AG20443 (cell line): Measurements from ENCODE around the gene ARHGAP20.
"Not testable (repeated sequence)": the region's sequence is repeated elsewhere in the genome, so short reads cannot be mapped to it uniquely, and the experiment has no call there.

Experiments
- DNase-seq: peaks from one replicate; pipeline ENCODE4 v3.0.0; 2012; ENCODE audit warnings: low spot score, mixed read lengths

Gene ARHGAP20

DNA sequence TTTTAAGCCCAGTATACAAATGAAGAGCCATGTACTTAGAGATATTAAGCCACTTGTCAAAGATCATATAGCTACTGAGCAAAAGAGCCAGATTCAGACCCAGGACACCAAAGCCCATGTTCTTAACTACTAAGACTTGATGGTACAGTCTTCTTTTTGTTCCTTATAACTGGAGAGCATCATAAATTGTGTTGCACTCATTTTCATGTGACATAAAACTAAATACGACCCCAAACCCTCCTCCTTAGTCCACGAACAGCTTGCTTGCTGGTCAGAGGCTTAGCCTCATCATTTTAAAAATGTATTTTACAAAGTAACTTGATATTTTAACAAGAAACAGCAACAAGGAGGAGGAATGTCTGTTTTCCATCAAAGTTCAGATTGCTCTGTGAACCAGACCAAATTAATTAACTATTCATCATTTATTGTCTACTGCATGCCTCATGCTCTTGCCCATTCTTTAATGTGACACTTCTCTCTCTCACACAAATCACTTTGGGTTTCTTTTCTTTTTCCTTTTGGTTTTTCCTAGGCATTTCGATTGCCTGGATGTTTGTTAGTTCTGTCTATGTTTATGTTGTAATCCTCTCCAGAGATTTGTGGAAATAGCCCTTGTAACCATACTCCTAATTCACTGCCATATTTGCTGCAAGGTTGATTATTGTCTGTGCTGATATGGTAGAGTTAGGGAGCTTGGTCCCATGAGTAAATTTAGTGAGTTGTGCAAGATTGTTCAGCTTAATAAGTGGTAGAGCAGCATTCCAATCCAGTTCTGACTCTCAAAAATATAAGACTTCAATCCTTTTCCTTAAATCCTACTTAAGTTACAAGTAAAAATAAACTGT, 8.4 kb upstream of the ARHGAP20 start:
- DNase-seq: no peak

GRCh38 chr11:110716361-110716760, 4.1 kb upstream of the ARHGAP20 start:
- DNase-seq: peak; percentile 33

DNA sequence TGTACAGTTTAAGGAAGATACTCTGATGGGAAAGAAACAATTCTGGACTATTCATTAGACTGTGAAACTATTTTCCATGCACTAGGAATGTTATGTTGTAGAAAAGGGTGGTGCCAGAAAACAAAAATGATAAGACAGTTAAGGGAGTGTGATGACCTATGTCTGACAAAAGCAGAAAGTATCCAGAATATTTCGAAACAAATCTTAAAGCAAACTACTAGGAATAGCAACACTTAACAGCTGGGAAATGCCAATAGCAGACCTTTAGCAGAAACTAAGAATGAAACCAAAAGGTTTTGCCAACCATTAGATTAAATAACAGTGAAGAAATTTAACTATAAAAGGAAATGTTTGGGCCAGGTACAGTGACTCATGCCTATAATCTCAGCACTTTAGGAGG, 3.3 kb upstream of the ARHGAP20 start:
- DNase-seq: peak; percentile 43

DNA sequence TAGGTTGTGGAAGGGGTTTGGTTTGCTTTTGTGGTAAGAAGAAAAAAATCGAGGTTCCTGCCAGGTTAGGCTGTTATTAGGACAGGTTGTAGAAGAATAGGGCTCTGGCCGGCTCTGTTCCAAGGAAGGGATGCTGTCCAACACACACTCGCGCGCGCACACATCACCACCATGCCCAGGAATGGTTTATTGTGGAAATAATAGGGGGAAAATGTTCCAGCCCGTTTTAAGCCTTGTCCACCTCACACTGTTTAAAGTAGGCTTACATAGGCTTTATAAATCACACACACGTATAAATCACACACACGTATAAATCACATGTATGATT, 1.2 kb upstream of the ARHGAP20 start:
- no peak for DNase-seq

- DNase-seq: peak; percentile 34
These were observed 617 bp upstream of the ARHGAP20 start for GRCh38 chr11:110712659-110713448.

DNA sequence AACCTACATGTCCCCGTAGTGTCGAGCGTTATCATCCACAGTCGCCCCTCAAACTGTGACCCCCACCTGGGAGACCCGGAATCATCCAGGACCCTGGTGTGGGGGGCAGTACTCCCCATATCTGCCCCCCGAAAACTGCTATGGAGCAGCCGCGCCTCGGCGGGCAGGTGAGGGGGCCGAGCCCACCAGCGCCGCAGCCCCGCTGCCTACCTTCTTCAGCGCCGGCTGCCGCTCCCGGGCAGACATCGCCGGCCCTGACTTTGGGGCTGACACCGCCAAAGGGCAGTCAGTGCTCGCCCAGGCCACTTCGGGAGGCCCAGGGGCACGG, 825 bp downstream of the ARHGAP20 start:
- DNase-seq: no peak

GRCh38 chr11:110710628-110711381, 1.4 kb downstream of the ARHGAP20 start:
- peak; percentile 63 for DNase-seq

GRCh38 chr11:110704210-110704864, 7.9 kb downstream of the ARHGAP20 start:
- no peak for DNase-seq

DNA sequence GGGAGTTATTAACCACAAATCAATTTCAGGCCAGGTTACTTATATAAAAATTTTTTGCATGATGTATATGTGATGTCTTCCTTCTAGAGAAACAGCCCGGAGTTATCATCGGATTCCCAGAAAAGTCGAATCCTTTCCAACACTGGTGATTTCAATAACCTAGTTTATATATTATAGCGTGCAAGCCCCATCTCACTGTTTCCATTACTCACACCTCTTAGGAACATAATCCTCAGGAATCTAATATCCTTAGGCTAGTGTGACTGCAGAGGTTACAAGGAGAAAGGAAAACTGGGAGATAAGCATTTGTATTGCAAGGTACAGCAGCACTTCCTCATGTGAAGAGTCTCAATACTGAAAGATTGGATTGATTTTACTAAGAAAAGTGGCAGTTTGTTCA, 20.3 kb downstream of the ARHGAP20 start:
- no peak for DNase-seq

DNA sequence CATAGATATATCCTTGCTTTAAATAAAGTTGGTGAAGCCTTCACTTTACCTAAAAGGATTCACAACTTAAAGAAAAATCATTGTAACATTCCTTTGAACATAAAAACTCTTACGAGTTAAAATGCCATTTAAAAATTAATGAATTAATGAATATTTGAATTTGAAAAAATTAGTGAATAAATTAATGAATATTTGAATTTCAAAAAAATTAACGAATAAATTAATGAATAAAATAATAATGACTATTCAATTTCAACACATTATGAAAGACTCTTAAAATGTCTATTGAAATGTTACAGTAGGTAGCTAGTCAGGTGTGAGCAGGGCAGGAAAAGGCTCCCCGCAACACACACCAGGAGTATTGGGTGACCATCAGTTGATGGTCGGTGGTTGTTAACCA, 22.9 kb downstream of the ARHGAP20 start:
- DNase-seq: no peak

GRCh38 chr11:110679323-110679975, 32.8 kb downstream of the ARHGAP20 start:
- no peak for DNase-seq

GRCh38 chr11:110675548-110675947, 36.7 kb downstream of the ARHGAP20 start:
- DNase-seq: no peak

- DNase-seq: no peak
These were observed 46.4 kb downstream of the ARHGAP20 start for GRCh38 chr11:110665689-110666465.

DNA sequence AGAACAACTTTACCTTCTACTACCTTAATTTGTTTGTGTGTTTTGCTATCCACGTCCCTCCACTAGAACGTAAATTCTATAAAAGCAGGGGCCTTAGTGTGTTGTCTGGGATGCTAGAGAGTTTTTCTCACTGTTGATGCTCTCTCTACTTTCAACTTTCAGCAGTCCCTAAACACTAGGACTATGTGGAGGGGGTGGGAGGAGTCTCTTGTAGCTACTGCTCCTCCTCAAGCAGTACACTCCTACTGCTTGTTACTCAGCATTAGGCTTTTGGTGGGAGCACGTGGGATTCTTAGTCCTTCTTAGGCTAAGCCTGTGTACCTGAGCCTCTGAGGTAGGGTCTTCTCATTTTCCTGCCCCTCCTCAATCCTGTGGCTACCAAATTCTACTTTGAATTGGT, 56.3 kb downstream of the ARHGAP20 start:
- DNase-seq: no peak

DNA sequence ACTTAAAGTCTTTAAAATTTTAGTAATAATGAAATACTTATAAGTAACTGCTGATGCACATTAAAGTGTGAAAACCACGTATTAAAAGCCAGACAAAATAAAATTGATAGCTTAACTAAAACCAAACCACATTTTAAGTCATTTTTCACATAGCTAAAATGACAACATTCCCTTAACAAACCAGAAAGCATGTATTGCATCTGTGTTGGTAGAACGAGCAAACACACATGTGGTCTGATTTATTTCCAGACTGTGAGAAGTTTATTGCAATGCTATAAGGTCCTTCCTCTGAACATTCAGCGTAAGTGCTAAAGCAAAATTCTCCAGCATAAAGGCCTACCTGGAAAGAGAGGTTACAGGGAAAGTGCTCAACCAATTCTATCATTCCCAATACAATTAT, 57.8 kb downstream of the ARHGAP20 start:
- no peak for DNase-seq

DNA sequence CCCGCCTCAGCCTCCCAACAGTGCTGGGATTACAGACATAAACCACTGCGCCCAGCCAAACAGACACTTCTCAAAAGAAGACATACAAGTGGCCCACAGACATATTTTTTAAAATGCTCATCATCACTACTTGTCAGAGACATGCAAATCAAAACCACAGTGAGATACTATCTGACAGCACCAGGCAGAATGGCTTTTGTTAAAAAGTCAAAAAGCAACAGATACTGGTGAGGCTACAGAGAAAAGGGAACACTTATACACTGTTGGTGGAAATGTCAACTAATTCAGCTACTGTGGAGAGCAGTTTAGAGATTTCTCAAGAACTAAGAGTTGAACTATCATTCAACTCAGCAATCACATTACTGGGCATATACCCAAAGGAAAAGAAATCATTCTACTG, 67.0 kb downstream of the ARHGAP20 start:
- DNase-seq: no peak

DNA sequence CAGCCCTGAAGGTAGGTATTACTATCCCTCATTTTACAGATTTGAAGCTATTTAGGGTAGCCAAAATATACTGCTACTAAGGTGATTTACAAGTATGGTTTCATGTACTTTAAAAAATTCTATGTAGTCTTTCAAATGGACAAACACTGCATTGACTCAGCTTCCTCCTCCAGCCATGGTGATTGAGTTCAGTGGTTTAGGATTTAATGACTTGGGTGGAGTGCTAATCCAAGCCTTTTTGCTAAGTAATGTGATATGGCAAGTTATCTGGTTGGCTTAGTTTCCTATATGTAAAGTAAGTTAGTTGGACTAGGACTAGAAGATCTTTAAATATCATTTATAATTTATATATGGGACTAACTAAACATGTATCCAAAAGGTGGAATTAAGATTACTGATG, 77.9 kb downstream of the ARHGAP20 start:
- DNase-seq: no peak

DNA sequence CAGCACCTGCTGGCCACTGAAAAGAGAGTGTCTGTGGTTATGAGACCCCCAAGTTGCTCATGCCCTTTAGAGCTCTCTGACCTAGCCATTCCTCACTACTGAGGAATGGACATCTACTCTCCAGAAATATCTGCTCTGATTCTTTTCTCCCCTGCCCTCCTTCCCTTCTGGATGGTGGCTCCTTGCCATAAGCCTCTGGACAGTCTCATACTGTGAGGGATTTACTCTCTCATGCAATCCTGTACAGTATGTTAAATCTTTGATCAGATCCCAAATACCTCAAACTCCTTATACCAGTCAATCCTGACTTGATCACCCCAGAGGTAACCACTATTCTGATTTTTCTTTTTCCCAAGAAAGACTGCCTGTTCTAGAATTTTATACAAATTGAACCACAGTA, 80.7 kb downstream of the ARHGAP20 start:
- DNase-seq: no peak

- DNase-seq: no peak
These were observed 82.6 kb downstream of the ARHGAP20 start for GRCh38 chr11:110629594-110629993.

- no peak for DNase-seq
These were observed 90.4 kb downstream of the ARHGAP20 start for GRCh38 chr11:110621826-110622225.

DNA sequence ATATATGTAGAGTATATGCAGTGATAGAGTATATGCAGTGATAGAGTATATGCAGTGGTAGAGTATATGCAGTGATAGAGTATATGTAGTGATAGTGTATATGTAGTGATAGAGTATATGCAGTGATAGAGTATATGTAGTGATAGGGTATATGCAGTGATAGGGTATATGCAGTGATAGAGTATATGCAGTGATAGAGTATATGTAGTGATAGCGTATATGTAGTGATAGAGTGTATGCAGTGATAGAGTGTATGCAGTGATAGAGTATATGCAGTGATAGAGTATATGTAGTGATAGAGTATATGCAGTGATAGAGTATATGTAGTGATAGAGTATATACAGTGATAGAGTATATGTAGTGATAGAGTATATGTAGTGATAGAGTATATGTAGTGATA, 92.9 kb downstream of the ARHGAP20 start:
- not testable (repeated sequence) for DNase-seq
